K562 (cell line): ENCODE data around the gene OR2M7. TPM values are rescaled to one million over a fixed set of nuclear protein-coding genes. Genes with fewer than 3 reads are reported as not detected.

Experiments used
- ATAC-seq: fragments of 200-7000 bp; cut with Tn5 transposase; 3 replicates; pipeline ENCODE4 v1.9.1; 2020; ENCODE audit warnings: moderate library complexity
- BruUV-seq: library from RNA; stranded (reverse); fragments of 400-500 nt; replicated peaks from 2 replicates; lab custom pipeline; 2021; lab: Mats Ljungman, UMichigan
- CTCF ChIA-PET: fragments of 300-600 bp; formaldehyde crosslinking; extraction: SDS; loops from one replicate; lab custom pipeline; 2021; ENCODE audit warnings: low intra/inter-chr PET ratio; lab: Yijun Ruan, JAX
- POLR2A ChIA-PET: fragments of 300-600, 350-650 bp; sonication (Branson Sonifier 250); formaldehyde crosslinking; extraction: SDS; loops from one replicate; lab custom pipeline; 2021; ENCODE audit warnings: antibody characterized with exemption, inconsistent platforms; lab: Yijun Ruan, JAX
- DNase-seq, 4 experiments: peaks; one replicate each; pipeline versions ENCODE4 v3.0.0 to v3.0.0-alpha.2; 2011 to 2018; ENCODE audit warnings: low spot score in 3 of 4, mixed read lengths in 3 of 4; ENCODE audit errors: extremely low read depth in 1 of 4
- FAIRE-seq: peaks from 2 replicates; lab custom pipeline; 2011; peaks lifted over from hg19 to GRCh38; lab: Jason Lieb, UNC
- H2AFZ ChIP-seq: 2 replicates; pipeline ENCODE4 v1.6.0; 2011; ENCODE audit warnings: low read depth, low read length, control low read depth, inconsistent platforms
- H3K27ac ChIP-seq: fragments of 200-600 bp; 3 replicates; pipeline ENCODE4 v1.8.0; 2011; ENCODE audit warnings: low read depth, mild to moderate bottlenecking, control low read depth, inconsistent platforms, low read length, moderate library complexity, mixed read lengths; ENCODE audit errors: extremely low read depth
- H3K27me3 ChIP-seq, 2 experiments: fragments of 300-600 bp in 1 of 2; 2 replicates in 1 of 2; 3 replicates in 1 of 2; pipeline versions ENCODE4 v1.6.0 to v1.8.0; 2011; ENCODE audit warnings: inconsistent platforms in 2 of 2, low read length in 2 of 2, mild to moderate bottlenecking in 1 of 2, mixed read lengths in 1 of 2, moderate library complexity in 1 of 2; ENCODE audit not compliant: control insufficient read depth in 2 of 2, insufficient read depth in 2 of 2
- H3K36me3 ChIP-seq: fragments of 300-600 bp; 3 replicates; pipeline ENCODE4 v1.8.0; 2011; ENCODE audit warnings: mild to moderate bottlenecking, low read length, inconsistent platforms; ENCODE audit not compliant: control insufficient read depth, insufficient read depth
- H3K4me1 ChIP-seq, 2 experiments: fragments of 200-600 bp in 1 of 2; replicated peaks in 1 of 2; 2 replicates in 1 of 2; 3 replicates in 1 of 2; pipeline versions ENCODE4 v1.5.1 to v1.8.0; 2011; ENCODE audit warnings: inconsistent platforms in 2 of 2, low read length in 2 of 2, mild to moderate bottlenecking in 1 of 2, mixed read lengths in 1 of 2, moderate library complexity in 1 of 2; ENCODE audit not compliant: control insufficient read depth in 2 of 2, insufficient read depth in 2 of 2
- H3K4me2 ChIP-seq: 2 replicates; pipeline ENCODE4 v1.6.1; 2011; ENCODE audit warnings: low read length, control low read depth, inconsistent platforms, mixed read lengths; ENCODE audit not compliant: insufficient read depth
- H3K4me3 ChIP-seq: fragments of 200-600 bp; sonication (generic), shearing (Covaris generic); 2 replicates; pipeline ENCODE4 v1.5.1; 2016; ENCODE audit warnings: control low read depth, inconsistent platforms
- H3K79me2 ChIP-seq: fragments of 200-600 bp; 3 replicates; pipeline ENCODE4 v1.8.0; 2011; ENCODE audit warnings: low read length, inconsistent platforms; ENCODE audit not compliant: control insufficient read depth, insufficient read depth
- H3K9ac ChIP-seq, 2 experiments: 2 replicates each; pipeline versions ENCODE4 v1.6.0 to v1.6.1; 2011; ENCODE audit warnings: low read depth in 2 of 2, low read length in 2 of 2, control low read depth in 1 of 2, inconsistent platforms in 1 of 2, mild to moderate bottlenecking in 1 of 2, mixed read lengths in 1 of 2; ENCODE audit not compliant: insufficient read depth in 1 of 2
- H3K9me1 ChIP-seq: one replicate; pipeline ENCODE4 v1.6.0; 2011; ENCODE audit warnings: inconsistent platforms, mild to moderate bottlenecking, low read length, moderate library complexity; ENCODE audit not compliant: control insufficient read depth, insufficient read depth
- H3K9me3 ChIP-seq: replicated peaks from 2 replicates; pipeline ENCODE4 v1.5.1; 2011; ENCODE audit warnings: low read depth, low read length, inconsistent platforms; ENCODE audit not compliant: control insufficient read depth, insufficient read depth
- H4K20me1 ChIP-seq: replicated peaks from 2 replicates; pipeline ENCODE4 v1.6.1; 2011; ENCODE audit warnings: low read length, inconsistent platforms, mixed read lengths; ENCODE audit not compliant: control insufficient read depth, insufficient read depth
- HLTF ChIP-seq: fragments of 450-650 bp; IDR thresholded peaks from 2 replicates; pipeline ENCODE4 v1.6.1; 2016
- HMGN3 ChIP-seq: IDR thresholded peaks from 2 replicates; pipeline ENCODE4 v1.6.1; 2011; ENCODE audit warnings: borderline replicate concordance, low read depth, mild to moderate bottlenecking, mixed read lengths, low read length; ENCODE audit not compliant: insufficient read length; ENCODE audit errors: extremely low read depth
- KDM4B ChIP-seq, 2 experiments: fragments of 450-650 bp in 1 of 2; sonication (generic) in 1 of 2; IDR thresholded peaks; 2 replicates each; pipeline ENCODE4 v1.6.1; 2016 to 2017; ENCODE audit warnings: borderline replicate concordance in 2 of 2, antibody characterized with exemption in 1 of 2, low read depth in 1 of 2, mild to moderate bottlenecking in 1 of 2
- RBM22 ChIP-seq: fragments of 200-400 bp; formaldehyde crosslinking; IDR thresholded peaks from 2 replicates; pipeline ENCODE4 v1.6.1; 2018; ENCODE audit warnings: low read length, low read depth; ENCODE audit not compliant: poor library complexity, severe bottlenecking
- ZBED1 ChIP-seq: IDR thresholded peaks from 2 replicates; pipeline ENCODE4 v1.6.1; 2014
- WGBS: fragments of 100-300 bp; shearing (Covaris generic); methylation state at CpG from one replicate; pipeline ENCODE4 v1.1.6; 2016; ENCODE audit warnings: low coverage, mixed read lengths; ENCODE audit not compliant: insufficient coverage; ENCODE audit errors: missing lambda C conversion rate; 5-methylcytosine and 5-hydroxymethylcytosine counted together
- in situ Hi-C: fragments of 300-500 bp; cut with MboI; formaldehyde crosslinking; loops from 4 replicates; pipeline ENCODE4 v1.15.0; 2018; ENCODE audit warnings: inconsistent platforms, mixed read lengths
- intact Hi-C: fragments of 100-400 bp; cut with micrococcal nuclease; formaldehyde crosslinking; loops from 2 replicates; pipeline ENCODE4 v1.14.2; 2022
- polyA plus RNA-seq, 8 experiments: library from polyadenylated mRNA; depleted of rRNA in 4 of 8; stranded (reverse) in 5 of 8; unstranded in 3 of 8; fragments of >200 nt; fragmentation: Nextera tagmentation in 2 of 8; fragmentation: Illumina TruSeq in 1 of 8; extraction: Ambion mirVana in 2 of 8; extraction: Trizol in 1 of 8; gene quantifications; 2 replicates each; pipeline versions ENCODE4 v1.2.1 to v1.2.3, GENCODE V29; 2011 to 2014; ENCODE audit warnings: inconsistent platforms in 1 of 8, missing spikeins in 1 of 8
- total RNA-seq, 7 experiments: library from RNA; depleted of rRNA in 6 of 7; stranded (reverse); fragments of >200 nt in 6 of 7; fragmentation: Illumina TruSeq in 2 of 7; extraction: Trizol in 2 of 7; gene quantifications; 2 replicates each; pipeline versions ENCODE4 v1.2.1 to v1.2.3, GENCODE V29; 2011 to 2021; ENCODE audit warnings: low replicate concordance in 1 of 7
- TF ChIP-seq, protein P1 (sequence below), 2 experiments: fragments of 450-650 bp in 1 of 2; IDR thresholded peaks; 2 replicates each; pipeline ENCODE4 v1.6.1; 2011 to 2017; ENCODE audit warnings: low read depth in 2 of 2, antibody characterized with exemption in 1 of 2, borderline replicate concordance in 1 of 2, low read length in 1 of 2, mild to moderate bottlenecking in 1 of 2, mixed read lengths in 1 of 2; ENCODE audit not compliant: control insufficient read depth in 1 of 2

OR2M7 gene
- total and polyA plus RNA-seq, 9 of the 15 experiments (the other 6 are each of a cell fraction or from before 2014, with no cell fraction given): not detected

DNA sequence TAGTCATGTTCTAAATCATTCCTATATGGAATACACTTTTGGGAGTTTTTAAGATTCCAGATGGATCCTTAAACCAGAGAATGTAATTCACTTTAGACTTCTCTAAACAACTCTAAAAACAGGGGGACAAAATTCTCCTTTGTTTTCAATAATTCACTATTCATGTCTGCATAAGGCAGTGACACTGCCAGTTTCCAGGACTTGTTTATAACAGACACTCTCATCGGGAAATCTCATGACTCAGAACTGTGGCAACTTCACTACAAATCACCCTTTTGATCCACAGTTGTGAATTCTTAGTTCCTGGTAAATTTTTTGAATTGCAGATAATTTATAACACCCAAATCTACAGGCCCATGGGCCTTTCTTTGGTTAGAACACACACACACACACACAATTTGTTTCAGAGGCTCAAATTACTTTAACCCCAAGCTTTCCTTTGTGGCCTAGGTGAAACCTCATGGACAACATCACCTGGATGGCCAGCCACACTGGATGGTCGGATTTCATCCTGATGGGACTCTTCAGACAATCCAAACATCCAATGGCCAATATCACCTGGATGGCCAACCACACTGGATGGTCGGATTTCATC lies 36.9 kb upstream of the OR2M7 start, which contains the start of gene OR2T4:
TSS of gene OR2T4 (plus strand) at position 545 of the 595 bp plus-strand sequence. CDS start at position 545, 0 bp downstream.
- TF ChIP-seq HMGN3: no peak
- TF ChIP-seq RBM22: no peak
- TF ChIP-seq ZBED1: no peak
- no peak for TF ChIP-seq HLTF
- TF ChIP-seq, protein P1, sequence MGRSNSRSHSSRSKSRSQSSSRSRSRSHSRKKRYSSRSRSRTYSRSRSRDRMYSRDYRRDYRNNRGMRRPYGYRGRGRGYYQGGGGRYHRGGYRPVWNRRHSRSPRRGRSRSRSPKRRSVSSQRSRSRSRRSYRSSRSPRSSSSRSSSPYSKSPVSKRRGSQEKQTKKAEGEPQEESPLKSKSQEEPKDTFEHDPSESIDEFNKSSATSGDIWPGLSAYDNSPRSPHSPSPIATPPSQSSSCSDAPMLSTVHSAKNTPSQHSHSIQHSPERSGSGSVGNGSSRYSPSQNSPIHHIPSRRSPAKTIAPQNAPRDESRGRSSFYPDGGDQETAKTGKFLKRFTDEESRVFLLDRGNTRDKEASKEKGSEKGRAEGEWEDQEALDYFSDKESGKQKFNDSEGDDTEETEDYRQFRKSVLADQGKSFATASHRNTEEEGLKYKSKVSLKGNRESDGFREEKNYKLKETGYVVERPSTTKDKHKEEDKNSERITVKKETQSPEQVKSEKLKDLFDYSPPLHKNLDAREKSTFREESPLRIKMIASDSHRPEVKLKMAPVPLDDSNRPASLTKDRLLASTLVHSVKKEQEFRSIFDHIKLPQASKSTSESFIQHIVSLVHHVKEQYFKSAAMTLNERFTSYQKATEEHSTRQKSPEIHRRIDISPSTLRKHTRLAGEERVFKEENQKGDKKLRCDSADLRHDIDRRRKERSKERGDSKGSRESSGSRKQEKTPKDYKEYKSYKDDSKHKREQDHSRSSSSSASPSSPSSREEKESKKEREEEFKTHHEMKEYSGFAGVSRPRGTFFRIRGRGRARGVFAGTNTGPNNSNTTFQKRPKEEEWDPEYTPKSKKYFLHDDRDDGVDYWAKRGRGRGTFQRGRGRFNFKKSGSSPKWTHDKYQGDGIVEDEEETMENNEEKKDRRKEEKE (IDR thresholded peaks at IDR 0.05; ENCODE audit: borderline replicate concordance in 1 of 2, control insufficient read depth in 1 of 2, low read depth in 2 of 2, low read length in 1 of 2): no peak
- TF ChIP-seq KDM4B (IDR thresholded peaks at IDR 0.05; ENCODE audit: borderline replicate concordance in 2 of 2, low read depth in 1 of 2): no peak
- ChIA-PET CTCF (no interaction called here), POLR2A (no interaction called here)
- no TSS peak for BruUV-seq
- Histone ChIP-seq H3K9me1 (no peaks in the 10 kb centered on the region), H3K79me2 (no peaks in the 10 kb centered on the region), H3K4me1 (no peaks in the 10 kb centered on the region), H2AFZ (no peak within 1 kb of the TSS), H3K36me3 (no peaks in the 10 kb centered on the region), H3K27me3 (no peaks in the 10 kb centered on the region), H3K27ac (no peak within 1 kb of the TSS), H3K4me3 (no peak within 1 kb of the TSS), H3K4me2 (no peak within 1 kb of the TSS), H4K20me1 (no peaks in the 10 kb centered on the region), H3K9me3 (peaks cover 6% of the 10 kb centered on the region; the same call in 1 of the 2 replicates), H3K9ac (no peak within 1 kb of the TSS)
- 0% methylated on average over 3 of the region's 3 CpGs for WGBS
- in situ Hi-C loops (no loop called here), intact Hi-C loops (no loop called here)
- FAIRE-seq: no peak
- DNase-seq: no peak
- no peak for ATAC-seq
